SK-N-SH treated with all-trans-retinoic acid at 6 μM for 48 hours (cell line): ENCODE data around the gene C20orf96.

Source experiments
- CSDC2 ChIP-seq: fragments of 250-450 bp; sonication (Bioruptor Pico); IDR thresholded peaks from 2 replicates; pipeline ENCODE4 v1.5.0; 2020; ENCODE audit warnings: mild to moderate bottlenecking, moderate library complexity
- OSR1 ChIP-seq: fragments of 250-450 bp; sonication (Bioruptor Pico); IDR thresholded peaks from 2 replicates; pipeline ENCODE4 v1.8.0; 2022; ENCODE audit warnings: moderate library complexity, mild to moderate bottlenecking, inconsistent platforms
- PPARA ChIP-seq: fragments of 250-450 bp; sonication (Bioruptor Pico); IDR thresholded peaks from 2 replicates; pipeline ENCODE4 v1.5.0; 2020; ENCODE audit warnings: mild to moderate bottlenecking, borderline replicate concordance
- TOX ChIP-seq: fragments of 250-450 bp; sonication (Bioruptor Pico); IDR thresholded peaks from 2 replicates; pipeline ENCODE4 v1.8.0; 2021; ENCODE audit warnings: mild to moderate bottlenecking, moderate library complexity, borderline replicate concordance
- ZFP30 ChIP-seq: fragments of 450-650 bp; formaldehyde crosslinking; IDR thresholded peaks from 2 replicates; pipeline ENCODE4 v1.5.0; 2022; ENCODE audit warnings: mild to moderate bottlenecking, moderate library complexity
- ZNF70 ChIP-seq: fragments of 450-650 bp; formaldehyde crosslinking; IDR thresholded peaks from 2 replicates; pipeline ENCODE4 v1.5.0; 2020; ENCODE audit warnings: mild to moderate bottlenecking, moderate library complexity
- TF ChIP-seq, protein P1 (sequence below): fragments of 250-450 bp; sonication (Bioruptor Pico); IDR thresholded peaks from 2 replicates; pipeline ENCODE4 v1.8.0; 2021; ENCODE audit warnings: low read depth, mild to moderate bottlenecking, moderate library complexity, borderline replicate concordance
- TF ChIP-seq, protein P2 (sequence below): fragments of 250-450 bp; sonication (Bioruptor Pico); IDR thresholded peaks from 2 replicates; pipeline ENCODE4 v1.8.0; 2020; ENCODE audit warnings: mild to moderate bottlenecking, moderate library complexity, borderline replicate concordance
- TF ChIP-seq, protein P3 (sequence below): fragments of 250-450 bp; sonication (Bioruptor Pico); IDR thresholded peaks from 2 replicates; pipeline ENCODE4 v1.5.1; 2020; ENCODE audit warnings: low read depth, mild to moderate bottlenecking, moderate library complexity
- TF ChIP-seq, protein P4 (sequence below): fragments of 250-450 bp; sonication (Bioruptor Pico); IDR thresholded peaks from 2 replicates; pipeline ENCODE4 v1.5.1; 2021; ENCODE audit warnings: mild to moderate bottlenecking, moderate library complexity

DNA sequence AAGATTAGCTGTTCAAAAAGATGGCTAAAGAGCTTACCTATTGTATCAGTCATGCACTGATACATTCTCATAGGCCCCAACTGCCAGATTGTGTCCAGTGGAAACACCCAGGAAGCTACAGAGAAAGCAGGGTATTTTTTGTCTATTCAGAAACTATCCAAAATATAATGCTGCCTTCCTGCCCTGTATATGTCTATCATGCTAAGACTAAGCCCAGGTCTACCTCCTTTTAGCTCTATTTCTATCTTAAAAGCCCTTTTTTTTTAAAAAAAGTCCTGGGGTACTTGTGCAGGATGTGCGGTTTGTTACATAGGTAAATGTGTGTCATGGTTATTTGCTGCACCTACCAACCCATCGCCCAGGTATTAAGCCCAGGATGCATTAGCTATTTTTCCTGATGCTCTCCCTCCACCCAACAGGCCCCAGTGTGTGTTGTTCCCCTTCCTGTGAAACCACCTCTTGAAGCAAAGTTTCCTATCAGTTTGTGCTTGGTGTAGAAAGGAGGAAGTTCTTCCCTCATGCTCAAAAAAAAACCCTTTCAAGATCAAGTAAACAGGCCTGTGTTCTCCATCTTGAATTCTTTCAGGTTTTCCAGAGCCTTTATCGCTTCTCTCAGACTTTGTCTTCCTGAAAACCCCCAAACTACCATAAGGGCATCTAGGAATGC, 63.0 kb downstream of the C20orf96 start:
- TF ChIP-seq, protein P1, sequence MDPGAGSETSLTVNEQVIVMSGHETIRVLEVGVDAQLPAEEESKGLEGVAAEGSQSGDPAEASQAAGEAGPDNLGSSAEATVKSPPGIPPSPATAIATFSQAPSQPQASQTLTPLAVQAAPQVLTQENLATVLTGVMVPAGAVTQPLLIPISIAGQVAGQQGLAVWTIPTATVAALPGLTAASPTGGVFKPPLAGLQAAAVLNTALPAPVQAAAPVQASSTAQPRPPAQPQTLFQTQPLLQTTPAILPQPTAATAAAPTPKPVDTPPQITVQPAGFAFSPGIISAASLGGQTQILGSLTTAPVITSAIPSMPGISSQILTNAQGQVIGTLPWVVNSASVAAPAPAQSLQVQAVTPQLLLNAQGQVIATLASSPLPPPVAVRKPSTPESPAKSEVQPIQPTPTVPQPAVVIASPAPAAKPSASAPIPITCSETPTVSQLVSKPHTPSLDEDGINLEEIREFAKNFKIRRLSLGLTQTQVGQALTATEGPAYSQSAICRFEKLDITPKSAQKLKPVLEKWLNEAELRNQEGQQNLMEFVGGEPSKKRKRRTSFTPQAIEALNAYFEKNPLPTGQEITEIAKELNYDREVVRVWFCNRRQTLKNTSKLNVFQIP (CRISPR knock-in tag): no peak
- TF ChIP-seq PPARA (CRISPR knock-in tag): no peak
- TF ChIP-seq CSDC2: no peak
- no peak for TF ChIP-seq ZNF70 (CRISPR knock-in tag)
- no peak for TF ChIP-seq TOX (CRISPR knock-in tag)
- TF ChIP-seq, protein P2, sequence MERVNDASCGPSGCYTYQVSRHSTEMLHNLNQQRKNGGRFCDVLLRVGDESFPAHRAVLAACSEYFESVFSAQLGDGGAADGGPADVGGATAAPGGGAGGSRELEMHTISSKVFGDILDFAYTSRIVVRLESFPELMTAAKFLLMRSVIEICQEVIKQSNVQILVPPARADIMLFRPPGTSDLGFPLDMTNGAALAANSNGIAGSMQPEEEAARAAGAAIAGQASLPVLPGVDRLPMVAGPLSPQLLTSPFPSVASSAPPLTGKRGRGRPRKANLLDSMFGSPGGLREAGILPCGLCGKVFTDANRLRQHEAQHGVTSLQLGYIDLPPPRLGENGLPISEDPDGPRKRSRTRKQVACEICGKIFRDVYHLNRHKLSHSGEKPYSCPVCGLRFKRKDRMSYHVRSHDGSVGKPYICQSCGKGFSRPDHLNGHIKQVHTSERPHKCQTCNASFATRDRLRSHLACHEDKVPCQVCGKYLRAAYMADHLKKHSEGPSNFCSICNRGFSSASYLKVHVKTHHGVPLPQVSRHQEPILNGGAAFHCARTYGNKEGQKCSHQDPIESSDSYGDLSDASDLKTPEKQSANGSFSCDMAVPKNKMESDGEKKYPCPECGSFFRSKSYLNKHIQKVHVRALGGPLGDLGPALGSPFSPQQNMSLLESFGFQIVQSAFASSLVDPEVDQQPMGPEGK: no peak
- TF ChIP-seq, protein P3, sequence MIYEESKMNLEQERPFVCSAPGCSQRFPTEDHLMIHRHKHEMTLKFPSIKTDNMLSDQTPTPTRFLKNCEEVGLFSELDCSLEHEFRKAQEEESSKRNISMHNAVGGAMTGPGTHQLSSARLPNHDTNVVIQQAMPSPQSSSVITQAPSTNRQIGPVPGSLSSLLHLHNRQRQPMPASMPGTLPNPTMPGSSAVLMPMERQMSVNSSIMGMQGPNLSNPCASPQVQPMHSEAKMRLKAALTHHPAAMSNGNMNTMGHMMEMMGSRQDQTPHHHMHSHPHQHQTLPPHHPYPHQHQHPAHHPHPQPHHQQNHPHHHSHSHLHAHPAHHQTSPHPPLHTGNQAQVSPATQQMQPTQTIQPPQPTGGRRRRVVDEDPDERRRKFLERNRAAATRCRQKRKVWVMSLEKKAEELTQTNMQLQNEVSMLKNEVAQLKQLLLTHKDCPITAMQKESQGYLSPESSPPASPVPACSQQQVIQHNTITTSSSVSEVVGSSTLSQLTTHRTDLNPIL (CRISPR knock-in tag): no peak
- no peak for TF ChIP-seq OSR1 (CRISPR knock-in tag)
- TF ChIP-seq, protein P4, sequence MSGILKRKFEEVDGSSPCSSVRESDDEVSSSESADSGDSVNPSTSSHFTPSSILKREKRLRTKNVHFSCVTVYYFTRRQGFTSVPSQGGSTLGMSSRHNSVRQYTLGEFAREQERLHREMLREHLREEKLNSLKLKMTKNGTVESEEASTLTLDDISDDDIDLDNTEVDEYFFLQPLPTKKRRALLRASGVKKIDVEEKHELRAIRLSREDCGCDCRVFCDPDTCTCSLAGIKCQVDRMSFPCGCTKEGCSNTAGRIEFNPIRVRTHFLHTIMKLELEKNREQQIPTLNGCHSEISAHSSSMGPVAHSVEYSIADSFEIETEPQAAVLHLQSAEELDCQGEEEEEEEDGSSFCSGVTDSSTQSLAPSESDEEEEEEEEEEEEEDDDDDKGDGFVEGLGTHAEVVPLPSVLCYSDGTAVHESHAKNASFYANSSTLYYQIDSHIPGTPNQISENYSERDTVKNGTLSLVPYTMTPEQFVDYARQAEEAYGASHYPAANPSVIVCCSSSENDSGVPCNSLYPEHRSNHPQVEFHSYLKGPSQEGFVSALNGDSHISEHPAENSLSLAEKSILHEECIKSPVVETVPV (CRISPR knock-in tag): no peak
- TF ChIP-seq ZFP30 (CRISPR knock-in tag): no peak
